Measurements from ENCODE around the gene CYP26C1. TPM values are rescaled to one million over a fixed set of nuclear protein-coding genes. Genes with fewer than 3 reads are reported as not detected.

Gene CYP26C1
- total RNA-seq, 1 experiment from 2014 or later = 0.79 TPM

DNA sequence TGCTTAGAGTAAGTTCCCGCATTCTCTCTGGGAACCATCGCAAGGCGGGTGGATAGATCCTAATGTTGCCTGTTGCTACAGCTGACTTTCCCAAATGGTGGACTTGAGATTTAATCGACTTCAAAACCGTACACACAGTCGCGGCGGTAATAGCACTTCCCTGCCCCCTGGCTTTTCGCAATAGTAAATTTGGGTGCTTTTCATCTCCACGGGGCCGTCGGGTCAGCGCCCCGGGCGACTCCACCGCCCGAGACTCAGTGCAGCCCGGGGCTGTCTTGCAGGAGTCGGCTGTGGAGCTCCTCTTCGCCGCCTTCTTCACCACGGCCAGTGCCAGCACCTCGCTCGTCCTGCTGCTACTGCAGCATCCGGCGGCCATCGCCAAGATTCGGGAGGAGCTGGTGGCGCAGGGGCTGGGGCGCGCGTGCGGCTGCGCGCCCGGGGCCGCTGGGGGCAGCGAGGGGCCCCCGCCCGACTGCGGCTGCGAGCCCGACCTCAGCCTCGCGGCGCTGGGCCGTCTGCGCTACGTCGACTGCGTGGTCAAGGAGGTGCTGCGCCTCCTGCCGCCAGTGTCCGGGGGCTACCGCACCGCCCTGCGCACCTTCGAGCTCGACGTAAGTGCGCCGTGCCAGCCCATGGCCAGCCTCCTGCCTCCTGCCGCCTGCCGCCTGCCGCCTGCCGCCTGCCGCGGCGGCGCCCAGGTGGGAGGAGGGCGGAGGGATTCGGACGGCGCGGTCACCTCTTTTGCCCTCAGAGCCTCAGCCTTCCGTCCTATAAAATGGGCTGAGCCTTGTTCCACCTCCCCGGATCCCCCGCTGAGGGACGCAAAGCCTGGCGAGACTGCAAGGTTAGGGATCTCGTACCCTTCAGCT lies 5.3 kb downstream of the CYP26C1 start:
- no peak overlapping the region for H3K27ac Mint-ChIP-seq
- Histone ChIP-seq H2BK5ac (ENCODE audit: insufficient read length, low read length) (no peak overlapping the region), H3T11ph (ENCODE audit: low read length) (no peak overlapping the region), H2AK5ac (ENCODE audit: insufficient read length, low read length) (no peak overlapping the region), H3K79me1 (ENCODE audit: insufficient read depth, low read depth, low read length, poor library complexity, severe bottlenecking) (no peaks in the 10 kb centered on the region), H4K5ac (ENCODE audit: insufficient read length, low read depth, low read length) (no peak overlapping the region), H3K9me3 (ENCODE audit: control insufficient read depth, low read depth, low read length) (no peaks in the 10 kb centered on the region), H2BK120ac (ENCODE audit: low read depth, low read length, poor library complexity, severe bottlenecking) (no peak overlapping the region), H3K27ac (ENCODE audit: insufficient read length, low read depth, low read length) (no peak overlapping the region), H2BK20ac (ENCODE audit: low read depth, low read length, poor library complexity, severe bottlenecking) (no peak overlapping the region), H3K14ac (ENCODE audit: insufficient read depth, low read length) (no peak overlapping the region), H4K91ac (ENCODE audit: insufficient read length, low read depth, low read length) (no peak overlapping the region), H3K23ac (ENCODE audit: insufficient read length, low read depth, low read length) (no peak overlapping the region), H3K27me3 (ENCODE audit: insufficient read depth, low read length) (peaks cover 94% of the 10 kb centered on the region), H3K4ac (ENCODE audit: low read depth, low read length) (no peak overlapping the region), H2BK12ac (ENCODE audit: insufficient read length, low read depth, low read length) (no peak overlapping the region), H2AFZ (ENCODE audit: low read length) (no peak overlapping the region), H3K4me1 (ENCODE audit: insufficient read depth, low read length) (no peaks in the 10 kb centered on the region), H2BK15ac (ENCODE audit: low read depth, low read length) (no peak overlapping the region), H3K23me2 (ENCODE audit: insufficient read length, low read depth, low read length, poor library complexity, severe bottlenecking) (peaks cover 6% of the 10 kb centered on the region), H4K8ac (replicated peaks; ENCODE audit: insufficient read length, low read depth, low read length) (no peak overlapping the region), H3K56ac (ENCODE audit: insufficient read length, low read depth, low read length) (no peak overlapping the region), H3K18ac (ENCODE audit: insufficient read length, low read depth, low read length) (no peak overlapping the region), H3K9ac (ENCODE audit: extremely low read depth, insufficient read length, low read length) (no peak overlapping the region), H3K79me2 (ENCODE audit: insufficient read depth, low read length) (no peaks in the 10 kb centered on the region), H3K4me2 (ENCODE audit: insufficient read depth, insufficient read length, low read length) (peak overlapping the region; percentile 38), H4K20me1 (ENCODE audit: control insufficient read depth, insufficient read depth, insufficient read length) (no peaks in the 10 kb centered on the region)
- peak; percentile 69 for DNase-seq
- peaks cover 0 to 4% (median 4%) of the 10 kb centered on the region in 3 experiments; a peak in 4 of 7 replicates for H3K36me3 Mint-ChIP-seq (ENCODE audit: insufficient read depth in 1 of 3, low read depth in 3 of 3)
- TF ChIP-seq, protein P1, sequence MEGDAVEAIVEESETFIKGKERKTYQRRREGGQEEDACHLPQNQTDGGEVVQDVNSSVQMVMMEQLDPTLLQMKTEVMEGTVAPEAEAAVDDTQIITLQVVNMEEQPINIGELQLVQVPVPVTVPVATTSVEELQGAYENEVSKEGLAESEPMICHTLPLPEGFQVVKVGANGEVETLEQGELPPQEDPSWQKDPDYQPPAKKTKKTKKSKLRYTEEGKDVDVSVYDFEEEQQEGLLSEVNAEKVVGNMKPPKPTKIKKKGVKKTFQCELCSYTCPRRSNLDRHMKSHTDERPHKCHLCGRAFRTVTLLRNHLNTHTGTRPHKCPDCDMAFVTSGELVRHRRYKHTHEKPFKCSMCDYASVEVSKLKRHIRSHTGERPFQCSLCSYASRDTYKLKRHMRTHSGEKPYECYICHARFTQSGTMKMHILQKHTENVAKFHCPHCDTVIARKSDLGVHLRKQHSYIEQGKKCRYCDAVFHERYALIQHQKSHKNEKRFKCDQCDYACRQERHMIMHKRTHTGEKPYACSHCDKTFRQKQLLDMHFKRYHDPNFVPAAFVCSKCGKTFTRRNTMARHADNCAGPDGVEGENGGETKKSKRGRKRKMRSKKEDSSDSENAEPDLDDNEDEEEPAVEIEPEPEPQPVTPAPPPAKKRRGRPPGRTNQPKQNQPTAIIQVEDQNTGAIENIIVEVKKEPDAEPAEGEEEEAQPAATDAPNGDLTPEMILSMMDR (conservative IDR thresholded peaks at IDR 0.05) = peak; percentile 44; the same call in 2 of the 3 replicates
- H3K9me3 Mint-ChIP-seq = peaks cover 3 to 6% of the 10 kb centered on the region in 2 experiments; a peak in 3 of 5 replicates
- H3K27me3 Mint-ChIP-seq (ENCODE audit: low read depth) = peaks cover 98% of the 10 kb centered on the region
- H3K4me1 Mint-ChIP-seq = peaks cover 27 to 56% of the 10 kb centered on the region in 2 experiments
- WGBS (ENCODE audit: extremely low coverage, insufficient read length, low lambda C conversion rate) = no CpG with 5 or more reads among the region's 81 CpGs
- peak overlapping the region; percentile 58 to 75 for H3K4me3 Mint-ChIP-seq

All from H9 (cell line).